Cardiac muscle cell (in vitro differentiated cells and primary cell): ENCODE data around the gene FAR2. TPM values are rescaled to one million over a fixed set of nuclear protein-coding genes. Genes with fewer than 3 reads are reported as not detected.

Experiments used
- DNase-seq, 2 donors: peaks; one replicate each; pipeline versions ENCODE4 v3.0.0 to v3.0.0-alpha.2; 2010 to 2017; ENCODE audit warnings: low read depth in 1 of 2, low spot score in 1 of 2
- H3K27ac ChIP-seq: fragments of 200-600 bp; sonication (generic); 2 replicates; pipeline ENCODE4 v1.5.1; 2016
- H3K27me3 ChIP-seq: fragments of 200-600 bp; sonication (generic); 2 replicates; pipeline ENCODE4 v1.6.0; 2016; ENCODE audit warnings: control low read depth
- H3K36me3 ChIP-seq: fragments of 200-600 bp; sonication (generic); 2 replicates; pipeline ENCODE4 v1.5.1; 2016; ENCODE audit warnings: control low read depth
- H3K4me1 ChIP-seq: fragments of 200-600 bp; sonication (generic); 2 replicates; pipeline ENCODE4 v1.8.1; 2017; ENCODE audit warnings: low read depth, mild to moderate bottlenecking, mixed run types
- H3K4me3 ChIP-seq: fragments of 200-600 bp; sonication (generic); 2 replicates; pipeline ENCODE4 v1.5.1; 2016; ENCODE audit warnings: mild to moderate bottlenecking
- H3K9me3 ChIP-seq: fragments of 200-600 bp; sonication (generic); 2 replicates; pipeline ENCODE4 v1.5.1; 2017; ENCODE audit warnings: low read depth, mild to moderate bottlenecking, control low read depth
- CTCF ChIP-seq: IDR thresholded peaks from 2 replicates; pipeline ENCODE4 v1.5.1; 2012; ENCODE audit warnings: low read depth, mild to moderate bottlenecking, low read length
- polyA plus RNA-seq: library from polyadenylated mRNA; unstranded; fragments of >200 nt; fragmentation: Nextera tagmentation; extraction: Ambion mirVana; gene quantifications from 2 replicates; pipeline ENCODE4 v1.2.1, GENCODE V29; 2016
- total RNA-seq: library from RNA; depleted of rRNA; stranded (reverse); fragments of >200 nt; gene quantifications from 2 replicates; pipeline ENCODE4 v1.2.3, GENCODE V29; 2016

FAR2 gene
- total and polyA plus RNA-seq, 2 experiments from 2014 or later = 0.38 to 0.42 TPM

- no peak for TF ChIP-seq CTCF
- Histone ChIP-seq H3K27ac (peak overlapping the region; percentile 57), H3K9me3 (no peaks in the 10 kb centered on the region), H3K27me3 (no peaks in the 10 kb centered on the region), H3K36me3 (no peaks in the 10 kb centered on the region), H3K4me3 (no peak overlapping the region), H3K4me1 (peaks cover 26% of the 10 kb centered on the region)
- peak; percentile 47 to 52 for DNase-seq
These were observed 167.7 kb downstream of the FAR2 start for GRCh38 chr12:29316752-29317151.

GRCh38 chr12:29317556-29318363 is 168.7 kb downstream of the FAR2 start:
- H3K4me3 ChIP-seq = no peak overlapping the region
- H3K27me3 ChIP-seq = no peaks in the 10 kb centered on the region
- peak; percentile 58 for TF ChIP-seq CTCF
- DNase-seq = peak; percentile 62 to 63
- no peak overlapping the region for H3K27ac ChIP-seq
- peaks cover 26% of the 10 kb centered on the region for H3K4me1 ChIP-seq
- H3K9me3 ChIP-seq = no peaks in the 10 kb centered on the region
- H3K36me3 ChIP-seq = no peaks in the 10 kb centered on the region

GRCh38 chr12:29320295-29321085 is 171.4 kb downstream of the FAR2 start:
- Histone ChIP-seq H3K9me3 (no peaks in the 10 kb centered on the region), H3K4me1 (peaks cover 18% of the 10 kb centered on the region), H3K36me3 (no peaks in the 10 kb centered on the region), H3K27ac (no peak overlapping the region), H3K4me3 (no peak overlapping the region), H3K27me3 (no peaks in the 10 kb centered on the region)
- no peak for TF ChIP-seq CTCF
- DNase-seq = peak in 1 of 2 donors; percentile 65

- Histone ChIP-seq H3K27me3 (no peaks in the 10 kb centered on the region), H3K36me3 (no peaks in the 10 kb centered on the region), H3K4me3 (no peak overlapping the region), H3K9me3 (no peaks in the 10 kb centered on the region), H3K27ac (no peak overlapping the region), H3K4me1 (peaks cover 5% of the 10 kb centered on the region)
- DNase-seq = no peak
- TF ChIP-seq CTCF = no peak
These were observed 173.1 kb downstream of the FAR2 start for GRCh38 chr12:29322157-29322556.

DNA sequence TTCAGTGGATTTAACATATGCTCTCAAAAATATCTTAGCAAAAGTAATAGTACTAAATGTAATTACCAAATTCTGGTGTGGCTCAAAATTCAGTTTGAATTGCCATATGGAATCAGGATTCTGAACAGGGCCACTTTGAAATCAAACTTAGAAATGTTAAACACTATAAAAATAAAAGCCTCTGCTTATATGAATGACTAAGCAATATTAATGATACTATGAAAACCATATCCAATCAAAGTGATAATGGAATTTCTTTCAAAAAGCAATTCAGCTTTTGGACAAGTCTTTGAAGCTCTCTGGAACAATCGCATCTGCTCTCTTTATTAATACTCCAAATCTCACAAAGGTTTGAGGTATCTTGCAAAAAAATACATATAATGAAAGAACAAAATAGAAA is 180.3 kb downstream of the FAR2 start:
- H3K4me1 ChIP-seq = no peaks in the 10 kb centered on the region
- H3K36me3 ChIP-seq = no peaks in the 10 kb centered on the region
- no peak for TF ChIP-seq CTCF
- H3K9me3 ChIP-seq = no peaks in the 10 kb centered on the region
- no peak overlapping the region for H3K27ac ChIP-seq
- H3K27me3 ChIP-seq = no peaks in the 10 kb centered on the region
- DNase-seq = no peak
- no peak overlapping the region for H3K4me3 ChIP-seq
